Calu3 (cell line): ENCODE data around the gene PYGM. TPM values are rescaled to one million over a fixed set of nuclear protein-coding genes. Genes with fewer than 3 reads are reported as not detected.

Experiments
- BruUV-seq: library from RNA; stranded (reverse); fragments of 400-500 nt; replicated peaks from 2 replicates; lab custom pipeline; 2021; lab: Mats Ljungman, UMichigan
- CTCF ChIA-PET: fragments of 300-600 bp; sonication (Branson Sonifier 250); formaldehyde crosslinking; loops from one replicate; lab custom pipeline; 2022; ENCODE audit warnings: antibody characterized with exemption; lab: Charles Lee
- DNase-seq: peaks from one replicate; pipeline ENCODE4 v3.0.0; 2022
- H3K27ac Mint-ChIP-seq: one replicate; pipeline ENCODE4 v1.8.0; 2022; ENCODE audit warnings: mixed read lengths; ENCODE audit not compliant: unreplicated experiment
- H3K27me3 Mint-ChIP-seq: one replicate; pipeline ENCODE4 v1.8.0; 2022; ENCODE audit warnings: mixed read lengths; ENCODE audit not compliant: unreplicated experiment
- H3K36me3 Mint-ChIP-seq: one replicate; pipeline ENCODE4 v1.8.0; 2022; ENCODE audit warnings: mild to moderate bottlenecking, moderate library complexity, mixed read lengths; ENCODE audit not compliant: insufficient read depth, unreplicated experiment
- H3K4me1 Mint-ChIP-seq: one replicate; pipeline ENCODE4 v1.8.0; 2022; ENCODE audit warnings: mild to moderate bottlenecking, low read depth, mixed read lengths; ENCODE audit not compliant: unreplicated experiment
- H3K4me3 Mint-ChIP-seq: one replicate; pipeline ENCODE4 v1.8.0; 2022; ENCODE audit warnings: mild to moderate bottlenecking, low read depth, moderate library complexity, mixed read lengths; ENCODE audit not compliant: unreplicated experiment
- H3K9me3 Mint-ChIP-seq: one replicate; pipeline ENCODE4 v1.8.0; 2022; ENCODE audit warnings: low read depth, mixed read lengths; ENCODE audit not compliant: unreplicated experiment
- CTCF ChIP-seq: fragments of 200-600 bp; IDR thresholded peaks from one replicate; pipeline ENCODE4 v1.8.0; 2022; ENCODE audit warnings: antibody characterized with exemption; ENCODE audit not compliant: unreplicated experiment
- intact Hi-C: fragments of 100-400 bp; cut with micrococcal nuclease; formaldehyde crosslinking; loops from one replicate; pipeline ENCODE4 v1.10.0; 2022; ENCODE audit not compliant: unreplicated experiment
- total RNA-seq: library from RNA; stranded (reverse); gene quantifications from 2 replicates; pipeline ENCODE4 v1.2.3, GENCODE V29; 2022

PYGM gene
- total RNA-seq, 1 experiment from 2014 or later, result 1.4 TPM

GRCh38 chr11:64764753-64765152, 5.0 kb upstream of the PYGM start:
- intact Hi-C loops, result no loop called here
- Mint-ChIP-seq H3K27ac (no peak overlapping the region), H3K4me3 (no peak overlapping the region), H3K4me1 (peaks cover 21% of the 10 kb centered on the region), H3K9me3 (no peaks in the 10 kb centered on the region), H3K27me3 (no peaks in the 10 kb centered on the region), H3K36me3 (peaks cover 89% of the 10 kb centered on the region)
- BruUV-seq, result TSS peak; percentile 21
- CTCF ChIA-PET, result no interaction called here
- no peak for DNase-seq
- no peak for TF ChIP-seq CTCF

GRCh38 chr11:64764040-64764611, 4.4 kb upstream of the PYGM start:
- no peak for TF ChIP-seq CTCF
- no peak for DNase-seq
- peaks cover 87% of the 10 kb centered on the region for H3K36me3 Mint-ChIP-seq
- H3K27ac Mint-ChIP-seq, result no peak overlapping the region
- H3K27me3 Mint-ChIP-seq, result no peaks in the 10 kb centered on the region
- H3K9me3 Mint-ChIP-seq, result no peaks in the 10 kb centered on the region
- intact Hi-C loops, result no loop called here
- CTCF ChIA-PET, result no interaction called here
- H3K4me1 Mint-ChIP-seq, result peaks cover 21% of the 10 kb centered on the region
- H3K4me3 Mint-ChIP-seq, result no peak overlapping the region
- no TSS peak for BruUV-seq

GRCh38 chr11:64763526-64764039, 3.8 kb upstream of the PYGM start:
- CTCF ChIA-PET, result interaction anchor here (0.6 kb wide), 1 partner anchor 359 kb away, joined by 4 read pairs; no protein-coding TSS in a partner anchor
- TF ChIP-seq CTCF, result no peak
- DNase-seq, result no peak
- H3K27ac Mint-ChIP-seq, result no peak overlapping the region
- peaks cover 21% of the 10 kb centered on the region for H3K4me1 Mint-ChIP-seq
- intact Hi-C loops, result no loop called here
- peaks cover 82% of the 10 kb centered on the region for H3K36me3 Mint-ChIP-seq
- no peaks in the 10 kb centered on the region for H3K9me3 Mint-ChIP-seq
- no peaks in the 10 kb centered on the region for H3K27me3 Mint-ChIP-seq
- no peak overlapping the region for H3K4me3 Mint-ChIP-seq
- BruUV-seq, result no TSS peak

- Mint-ChIP-seq H3K27ac (peak overlapping the region; percentile 19), H3K27me3 (no peaks in the 10 kb centered on the region), H3K4me1 (peaks cover 21% of the 10 kb centered on the region), H3K9me3 (no peaks in the 10 kb centered on the region), H3K36me3 (peaks cover 75% of the 10 kb centered on the region), H3K4me3 (peak overlapping the region; percentile 13)
- BruUV-seq, result no TSS peak
- TF ChIP-seq CTCF, result no peak
- intact Hi-C loops, result no loop called here
- CTCF ChIA-PET, result interaction anchor here (0.6 kb wide), 1 partner anchor 360 kb away, joined by 4 read pairs; no protein-coding TSS in a partner anchor
- DNase-seq, result no peak
Observed at GRCh38 chr11:64762674-64763525, 3.1 kb upstream of the PYGM start.
